NCI-H2107 (cell line): ENCODE results near the gene HLA-C.
"Not testable (repeated sequence)": the region's sequence is repeated elsewhere in the genome, so short reads cannot be mapped to it uniquely, and the experiment has no call there.

Experiments
- DNase-seq: peaks from one replicate; lab custom pipeline; 2025; lab: John Stamatoyannopoulos, UW

Gene HLA-C

DNA sequence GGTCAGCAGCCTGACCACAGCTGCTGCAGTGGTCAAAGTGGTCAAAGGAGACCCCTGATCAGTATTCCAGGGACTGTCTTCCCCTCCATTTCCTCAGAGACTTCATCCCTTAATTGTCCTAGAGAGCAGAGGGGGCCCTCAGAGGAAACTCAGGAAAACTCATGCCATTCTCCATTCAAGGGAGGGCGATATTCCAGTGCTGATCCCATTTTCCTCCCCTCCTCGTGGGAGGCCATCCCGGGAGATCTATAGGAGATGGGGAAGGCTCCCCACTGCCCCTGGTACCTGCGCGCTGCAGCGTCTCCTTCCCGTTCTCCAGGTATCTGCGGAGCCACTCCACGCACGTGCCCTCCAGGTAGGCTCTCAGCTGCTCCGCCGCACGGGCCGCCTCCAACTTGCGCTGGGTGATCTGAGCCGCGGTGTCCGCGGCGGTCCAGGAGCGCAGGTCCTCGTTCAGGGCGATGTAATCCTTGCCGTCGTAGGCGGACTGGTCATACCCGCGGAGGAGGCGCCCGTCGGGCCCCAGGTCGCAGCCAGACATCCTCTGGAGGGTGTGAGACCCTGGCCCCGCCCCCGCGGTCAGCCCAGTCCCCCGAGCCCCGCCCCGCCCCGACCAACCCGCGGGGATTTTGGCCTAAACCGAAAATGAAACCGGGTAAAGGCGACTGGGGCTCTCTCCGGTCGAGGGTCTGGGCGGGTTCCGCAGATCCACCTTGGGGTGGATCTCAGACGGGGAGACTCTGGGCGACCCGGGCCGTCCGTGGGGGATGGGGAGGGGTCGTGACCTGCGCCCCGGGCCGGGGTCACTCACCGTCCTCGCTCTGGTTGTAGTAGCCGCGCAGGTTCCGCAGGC is 878 bp downstream of the HLA-C start:
- DNase-seq, result no peak

- no peak for DNase-seq
Measured at GRCh38 chr6:31268836-31269235, 3.1 kb downstream of the HLA-C start.

GRCh38 chr6:31268369-31268765 is 3.5 kb downstream of the HLA-C start:
- DNase-seq, result no peak

- no peak for DNase-seq
Measured at GRCh38 chr6:31267651-31268368, 4.1 kb downstream of the HLA-C start.

DNA sequence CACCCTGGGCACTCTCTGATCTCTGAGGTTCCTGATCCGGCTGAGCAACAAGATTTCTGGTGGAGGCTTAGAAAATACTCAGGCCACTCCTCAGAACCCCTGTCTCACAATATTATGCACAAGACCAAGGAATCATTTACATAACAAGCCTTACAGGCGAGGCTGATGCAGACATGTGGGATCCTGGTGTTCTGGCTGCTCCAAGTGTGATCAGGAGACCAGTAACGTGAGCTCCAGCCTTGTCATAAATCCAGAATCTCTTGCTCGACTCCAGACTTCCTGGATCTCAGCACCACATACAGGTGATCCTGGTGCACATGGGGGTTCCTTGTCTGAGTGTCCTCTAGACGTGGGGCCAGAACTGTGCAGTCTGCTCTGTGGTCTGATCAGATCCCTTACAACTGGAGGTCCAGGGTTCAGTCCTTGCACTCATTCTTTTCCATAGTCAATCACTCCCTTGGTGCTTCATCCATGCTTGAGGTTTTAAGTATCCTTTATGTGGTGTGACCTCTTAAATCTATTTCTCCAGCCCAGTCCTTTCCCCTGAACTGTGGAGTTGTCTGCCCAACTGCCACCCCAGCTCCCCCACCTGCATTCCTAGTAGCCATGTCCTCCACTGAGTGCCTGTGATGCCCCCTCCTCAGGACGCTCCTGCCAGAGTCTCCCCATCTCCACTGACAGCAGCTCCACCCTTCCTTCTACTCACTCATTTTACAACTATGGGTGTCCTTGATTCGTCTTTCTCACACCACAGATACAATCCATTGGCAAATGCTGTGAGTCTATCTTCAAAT is 5.1 kb downstream of the HLA-C start:
- DNase-seq, result no peak

GRCh38 chr6:31265926-31266325 is 6.0 kb downstream of the HLA-C start:
- no peak for DNase-seq

DNA sequence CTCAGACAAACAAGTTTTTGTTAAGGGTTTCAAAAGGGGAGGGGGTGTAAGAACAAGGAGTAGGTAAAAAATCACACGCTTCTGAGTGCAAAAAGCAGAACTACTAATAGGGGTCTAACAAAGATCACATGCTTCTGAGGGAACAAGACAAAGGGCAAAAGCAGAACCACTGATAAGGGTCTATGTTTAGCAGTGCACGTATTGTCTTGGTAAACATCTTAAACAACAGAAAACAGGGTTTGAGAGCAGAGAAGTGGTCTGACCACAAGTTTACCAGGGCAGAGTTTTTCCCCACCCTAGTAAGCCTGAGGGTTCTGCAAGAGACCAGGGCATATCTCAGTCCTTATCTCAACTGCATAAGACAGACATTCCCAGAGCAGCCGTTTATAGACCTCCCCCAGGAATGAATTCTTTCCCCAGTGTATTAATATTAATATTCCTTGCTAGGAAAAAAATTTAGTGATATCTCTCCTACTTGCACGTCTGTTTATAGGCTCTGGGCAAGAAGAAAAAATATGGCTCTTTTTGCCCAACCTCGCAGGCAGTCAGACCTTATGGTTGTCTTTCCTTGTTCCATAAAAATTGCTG is 8.5 kb downstream of the HLA-C start:
- not testable (repeated sequence) for DNase-seq

- not testable (repeated sequence) for DNase-seq
Measured at GRCh38 chr6:31259995-31260394, 11.9 kb downstream of the HLA-C start.

GRCh38 chr6:31252625-31253024 is 19.3 kb downstream of the HLA-C start:
- DNase-seq, result no peak

DNA sequence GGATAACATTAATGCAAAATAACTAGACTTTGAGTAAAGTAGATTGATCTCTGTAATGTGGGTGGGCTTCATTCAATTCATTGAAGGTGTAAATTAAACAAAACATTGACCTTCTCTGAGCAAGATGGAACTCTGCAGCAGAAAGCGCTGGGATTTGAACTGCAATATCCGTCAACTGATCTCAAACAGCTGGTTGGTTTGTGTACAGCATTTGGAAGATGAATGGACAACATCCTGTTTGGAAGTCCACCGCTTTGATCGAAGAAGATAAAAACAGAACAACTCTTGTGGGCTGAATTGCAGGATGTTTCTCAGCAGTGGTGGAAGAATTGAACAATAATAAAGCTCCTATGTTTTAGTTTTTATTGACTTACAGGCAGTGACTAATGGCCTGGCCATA is 20.6 kb downstream of the HLA-C start:
- DNase-seq, result no peak

DNA sequence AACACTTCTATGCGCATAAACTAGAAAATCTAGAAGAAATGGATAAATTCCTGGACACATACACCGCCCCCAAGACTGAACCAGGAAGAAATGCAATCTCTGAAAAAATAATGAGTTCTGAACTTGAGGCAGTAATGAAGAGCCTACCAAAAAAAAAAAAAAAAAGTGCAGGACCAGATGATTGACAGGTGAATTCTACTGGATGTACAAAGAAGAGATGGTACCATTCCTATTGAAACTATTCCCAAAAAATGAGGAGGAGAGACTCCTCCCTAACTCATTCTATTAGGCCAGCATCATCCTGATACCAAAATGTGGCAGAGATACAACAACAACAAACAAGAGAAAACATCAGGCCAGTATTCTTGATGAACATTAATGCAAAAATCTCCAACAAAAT is 22.7 kb downstream of the HLA-C start:
- DNase-seq, result no peak

GRCh38 chr6:31247813-31248212 is 24.1 kb downstream of the HLA-C start:
- no peak for DNase-seq

DNA sequence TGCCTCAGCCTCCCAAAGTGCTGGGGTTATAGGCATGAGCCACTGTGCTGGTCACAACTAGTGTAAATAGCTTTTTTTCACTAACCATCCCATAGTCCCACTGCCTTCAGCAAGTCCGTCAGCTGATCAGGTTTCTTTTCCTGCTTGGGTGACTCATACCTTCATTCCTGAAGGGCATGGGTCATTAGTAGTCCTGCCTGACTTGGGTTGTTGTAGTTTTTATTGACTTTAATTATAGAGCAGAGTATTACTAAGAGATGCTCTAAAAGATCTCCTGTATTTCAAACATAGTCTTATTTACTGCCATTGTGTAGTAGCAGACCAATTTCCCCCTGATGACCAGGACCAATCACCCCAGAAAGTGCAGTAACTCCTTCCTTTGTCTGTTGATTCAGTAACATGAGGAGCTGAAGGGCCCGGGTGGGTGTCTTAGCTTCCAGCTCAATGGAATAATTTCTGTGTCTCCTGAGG is 25.8 kb downstream of the HLA-C start:
- DNase-seq, result no peak

DNA sequence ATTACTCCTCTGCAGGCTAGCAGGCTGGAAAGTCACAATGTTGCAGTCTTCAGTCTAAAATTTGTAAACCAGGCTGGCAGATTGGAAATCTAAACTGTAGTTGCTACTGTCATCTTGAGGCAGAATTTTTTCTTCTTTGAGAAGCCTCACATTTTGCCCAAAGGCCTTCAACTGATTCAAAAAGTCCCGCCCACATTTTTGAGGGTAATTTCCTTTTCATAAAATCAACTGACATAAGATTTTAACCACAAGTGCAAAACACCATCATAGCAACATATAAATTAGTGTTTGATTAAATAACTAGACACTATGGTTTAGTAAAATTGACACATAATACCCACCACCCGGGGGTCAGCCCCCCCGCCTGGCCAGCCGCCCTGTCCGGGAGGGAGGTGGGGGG is 28.4 kb downstream of the HLA-C start:
- no peak for DNase-seq

DNA sequence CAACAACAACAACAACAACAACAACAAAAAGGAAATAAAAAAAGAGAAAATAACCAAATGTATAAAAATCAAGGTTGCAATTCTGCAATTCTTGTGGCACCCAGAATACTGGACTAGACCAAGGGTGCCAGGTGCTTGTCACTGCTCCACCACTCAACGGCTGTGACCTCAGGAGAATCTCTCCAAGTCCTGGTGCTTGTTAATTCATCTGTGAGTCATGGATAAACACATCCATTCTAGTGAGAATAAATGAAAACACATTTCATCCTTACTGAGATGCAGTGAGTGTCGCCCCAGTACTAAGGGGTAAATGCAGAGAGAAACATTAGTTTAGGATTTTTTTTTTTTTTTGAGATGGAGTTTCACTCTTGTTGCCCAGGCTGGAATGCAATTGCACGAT is 32.0 kb downstream of the HLA-C start:
- no peak for DNase-seq

- not testable (repeated sequence) for DNase-seq
Measured at GRCh38 chr6:31234101-31234500, 37.8 kb downstream of the HLA-C start.

- no peak for DNase-seq
Measured at GRCh38 chr6:31228476-31228875, 43.4 kb downstream of the HLA-C start.

DNA sequence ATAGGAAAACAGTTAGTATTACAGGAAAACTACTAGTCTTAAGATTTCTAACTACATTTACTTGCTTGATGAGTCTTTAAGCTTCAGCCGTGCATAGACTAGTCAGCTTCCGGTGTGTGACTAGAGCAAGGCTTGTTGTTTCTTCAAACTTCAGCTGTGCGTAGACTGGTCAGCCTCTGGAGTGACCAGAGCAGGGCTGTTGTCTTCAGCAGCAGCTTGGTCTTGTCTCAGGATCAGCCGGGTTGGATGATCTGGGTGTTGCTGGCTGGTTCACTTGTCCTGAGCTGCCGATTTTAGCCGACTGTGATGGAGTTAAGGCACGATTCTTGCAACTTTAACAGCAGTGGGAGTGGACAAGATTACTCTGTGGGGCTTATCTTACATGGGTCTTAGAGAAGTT is 44.7 kb downstream of the HLA-C start:
- no peak for DNase-seq

DNA sequence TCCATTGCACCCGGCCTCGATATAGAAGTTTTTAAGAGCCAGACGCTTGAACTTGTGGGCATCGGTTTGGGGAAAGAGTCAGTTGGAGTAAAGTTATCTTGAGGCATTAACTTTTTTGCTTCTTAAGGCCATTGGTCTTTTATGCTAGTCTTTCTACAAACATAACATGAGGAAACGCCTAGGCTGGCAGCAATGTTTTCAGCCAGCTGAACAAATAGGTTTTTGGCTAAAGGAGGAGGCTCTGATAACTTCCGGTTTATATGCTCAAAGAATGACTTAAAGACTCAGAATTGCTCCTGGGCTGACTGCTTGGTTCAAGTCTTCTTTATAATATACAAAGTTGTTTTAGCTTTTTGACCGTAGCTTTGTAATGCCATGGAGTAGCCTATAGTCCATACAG is 46.2 kb downstream of the HLA-C start:
- DNase-seq, result no peak

DNA sequence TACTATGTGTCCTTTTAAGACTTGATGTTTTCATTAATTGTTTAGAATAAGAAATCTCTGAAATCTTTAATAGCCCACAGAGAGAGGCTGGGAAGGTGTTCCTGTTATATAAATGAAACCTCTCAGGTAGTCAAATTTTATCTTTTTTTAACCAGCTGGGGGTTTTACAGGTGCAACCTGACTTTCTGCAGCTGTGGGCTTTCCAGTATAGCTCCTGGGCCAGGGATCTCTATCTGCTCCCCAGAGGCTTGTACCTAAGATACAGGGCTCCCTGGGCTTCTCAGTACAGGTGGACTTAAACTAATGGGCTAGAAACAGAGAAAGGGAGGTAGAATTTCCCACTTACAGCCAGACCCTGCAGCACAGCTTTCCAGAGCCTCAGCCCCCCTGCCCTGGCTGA is 49.4 kb downstream of the HLA-C start:
- DNase-seq, result no peak
